ENCODE results near the gene SORBS2.

SORBS2 gene

DNA sequence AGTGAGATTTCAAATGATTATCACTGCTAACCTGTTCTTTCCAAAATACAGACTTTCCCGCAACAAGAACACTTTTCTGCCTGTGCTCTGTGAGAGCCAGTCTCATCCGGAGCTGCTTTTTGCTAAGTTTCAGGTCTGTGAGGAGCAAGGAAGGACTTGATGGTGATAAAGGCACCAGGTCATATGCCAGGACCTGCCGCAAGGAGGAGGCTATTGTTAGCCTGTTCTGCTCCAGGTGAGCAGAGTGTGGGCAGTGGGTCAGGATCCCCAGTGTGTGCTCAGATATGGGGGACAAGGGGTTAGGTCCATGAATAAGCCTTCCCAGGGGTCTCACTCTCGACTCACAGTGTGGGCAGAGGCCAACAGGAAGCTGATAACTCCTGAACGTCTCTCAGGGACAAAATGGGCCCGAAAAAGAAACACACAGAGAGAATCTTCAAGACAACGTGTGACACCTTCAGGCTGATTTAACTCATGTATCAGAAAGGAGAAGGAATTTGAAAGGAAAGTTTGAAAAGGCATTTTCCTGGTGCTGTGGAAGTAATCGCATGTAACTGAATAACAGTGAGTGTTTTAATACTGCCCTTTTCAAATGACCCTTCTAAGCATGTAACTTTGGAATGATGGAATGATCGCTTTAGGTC, 219.0 kb downstream of the SORBS2 start:
- DNase-seq (ENCODE audit: low read depth, low spot score): no peak

DNA sequence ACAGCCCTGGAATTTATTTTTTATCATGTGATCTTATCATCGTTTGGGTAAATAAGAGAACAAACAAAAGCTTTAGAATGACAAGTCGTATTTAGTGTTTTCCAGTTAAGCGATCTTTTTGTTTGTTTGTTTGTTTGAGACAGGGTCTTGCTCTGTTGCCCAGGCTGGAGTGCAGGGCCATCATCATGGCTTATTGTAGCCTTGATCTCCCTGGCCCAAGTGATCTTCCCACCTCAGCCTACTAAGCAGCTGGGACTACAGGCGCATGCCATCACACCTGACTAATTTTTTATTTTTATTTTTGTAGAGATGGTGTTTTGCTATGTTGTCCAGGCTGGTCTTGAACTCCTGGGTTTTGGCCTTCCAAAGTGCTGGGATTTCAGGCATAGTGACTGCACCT, 219.6 kb downstream of the SORBS2 start:
- DNase-seq (ENCODE audit: low read depth, low spot score): no peak

- DNase-seq (ENCODE audit: low read depth, low spot score): no peak
Measured at GRCh38 chr4:185591679-185592141, 220.3 kb downstream of the SORBS2 start.

DNA sequence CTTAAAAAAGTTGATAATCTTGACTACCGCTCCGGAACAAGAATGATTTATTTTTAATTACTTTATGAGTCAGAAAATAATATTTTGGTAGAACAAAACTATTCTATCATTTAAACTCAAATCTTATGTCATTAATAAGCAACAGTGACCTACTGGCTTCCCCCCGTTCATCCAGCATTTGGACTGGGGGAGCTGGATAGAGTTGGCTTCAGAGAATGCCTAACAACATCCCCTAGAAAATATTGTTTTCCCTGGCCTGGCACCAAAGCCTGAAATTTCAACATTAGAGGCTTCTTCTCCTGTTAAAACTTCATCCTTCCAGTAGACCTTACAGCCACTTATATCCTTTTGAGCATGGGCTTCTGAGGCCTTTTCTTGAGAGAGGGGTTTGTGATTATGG, 221.0 kb downstream of the SORBS2 start:
- no peak for DNase-seq (ENCODE audit: low read depth, low spot score)

DNA sequence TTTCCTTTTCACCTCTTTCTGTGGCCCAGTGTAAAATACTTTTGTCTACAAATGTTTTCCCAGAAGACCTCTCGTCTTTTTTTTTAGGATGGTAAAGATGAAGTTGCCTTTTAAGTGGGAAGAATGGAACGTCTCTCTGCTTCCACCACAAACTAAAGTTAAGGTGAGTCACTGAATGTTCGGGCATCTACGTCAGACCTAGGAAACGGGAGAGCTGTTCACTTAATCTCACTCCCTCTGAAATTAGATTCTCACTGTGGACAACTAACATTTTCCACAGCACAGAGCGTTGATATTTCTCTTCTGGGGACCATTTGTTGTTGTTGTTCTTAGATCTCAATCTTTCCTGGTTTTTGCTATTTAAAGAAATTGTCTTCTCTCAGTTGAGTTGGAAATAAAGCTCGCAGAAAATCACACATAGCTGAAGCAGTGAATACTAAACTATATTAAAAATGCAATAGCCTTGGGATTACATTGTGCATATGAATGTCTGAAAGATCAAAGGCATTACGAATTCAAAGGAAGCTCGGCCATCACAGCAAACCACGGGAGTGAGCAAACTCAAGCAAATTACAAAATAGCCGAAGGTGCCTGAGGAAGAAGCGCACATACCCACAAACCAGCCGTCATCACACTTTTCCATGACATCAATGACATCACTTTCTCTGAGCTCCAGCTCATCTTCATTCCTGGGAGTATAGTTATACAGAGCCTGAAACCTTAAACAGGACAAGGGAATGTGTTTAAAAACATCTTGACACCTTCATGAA, 222.7 kb downstream of the SORBS2 start:
- no peak for DNase-seq (ENCODE audit: low read depth, low spot score)

DNA sequence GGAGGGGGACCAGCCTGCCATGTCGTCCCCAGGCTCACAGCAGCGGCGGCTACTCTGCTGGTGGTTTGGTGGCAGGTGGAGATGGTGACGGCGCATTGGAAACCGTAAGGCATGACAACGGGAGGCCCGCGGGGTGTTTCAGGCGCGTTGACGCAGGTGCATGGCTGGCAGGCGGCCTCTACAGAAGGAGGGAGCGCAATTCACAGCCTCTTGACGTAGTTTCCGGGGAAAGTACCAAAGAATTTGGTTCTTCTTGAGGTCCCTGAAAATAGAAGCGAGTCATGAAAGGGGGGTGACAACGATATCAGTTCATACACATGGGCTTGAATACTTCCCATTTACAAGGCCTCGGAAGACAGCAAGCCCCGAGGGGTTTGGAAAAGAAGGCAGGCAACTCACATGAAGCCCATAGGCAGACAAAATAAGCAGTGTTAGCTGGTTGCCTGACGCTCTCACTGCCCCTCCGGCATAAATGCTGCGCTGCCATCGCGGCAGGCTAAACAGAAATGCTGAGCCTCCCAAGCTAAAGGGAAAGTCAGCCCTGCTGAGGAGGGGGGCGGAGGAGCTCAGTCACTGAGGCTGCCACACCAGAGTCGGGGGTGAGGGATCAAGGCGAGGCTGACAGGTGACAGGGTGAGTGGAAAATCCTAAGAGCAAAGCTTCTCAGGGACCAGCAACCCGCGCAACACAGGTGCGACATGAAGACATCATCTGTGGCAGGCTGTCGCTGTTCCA, 224.4 kb downstream of the SORBS2 start:
- no peak for DNase-seq (ENCODE audit: low read depth, low spot score)

DNA sequence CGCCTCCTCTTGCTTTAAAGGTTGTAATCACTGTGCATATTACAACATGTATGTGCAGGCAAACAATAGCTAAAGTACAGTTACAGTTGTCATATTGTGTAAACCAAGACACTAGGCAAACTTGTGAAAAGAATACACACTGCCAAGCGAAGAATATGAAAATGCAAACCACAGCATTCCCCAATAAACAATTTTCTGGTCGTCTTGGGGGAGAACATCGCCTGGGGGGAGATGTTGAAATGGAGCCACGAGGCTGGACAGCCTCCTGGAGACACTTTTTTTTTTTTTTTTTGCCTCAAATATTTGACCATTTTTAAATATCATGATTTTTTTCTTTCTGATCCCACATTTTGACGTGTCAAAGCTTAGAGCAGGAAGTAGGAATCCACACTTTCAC, 225.0 kb downstream of the SORBS2 start:
- DNase-seq (ENCODE audit: low read depth, low spot score): no peak

- no peak for DNase-seq (ENCODE audit: low read depth, low spot score)
Measured at GRCh38 chr4:185585211-185585610, 226.8 kb downstream of the SORBS2 start.

GRCh38 chr4:185583813-185584212, 228.2 kb downstream of the SORBS2 start:
- DNase-seq (ENCODE audit: low read depth, low spot score): no peak

GRCh38 chr4:185582651-185583400, 229.2 kb downstream of the SORBS2 start:
- no peak for DNase-seq (ENCODE audit: low read depth, low spot score)

GRCh38 chr4:185580699-185581098, 231.3 kb downstream of the SORBS2 start:
- no peak for DNase-seq (ENCODE audit: low read depth, low spot score)

- no peak for DNase-seq (ENCODE audit: low read depth, low spot score)
Measured at GRCh38 chr4:185578284-185578683, 233.7 kb downstream of the SORBS2 start.

GRCh38 chr4:185576962-185577950, 234.7 kb downstream of the SORBS2 start:
- DNase-seq (ENCODE audit: low read depth, low spot score): no peak

DNA sequence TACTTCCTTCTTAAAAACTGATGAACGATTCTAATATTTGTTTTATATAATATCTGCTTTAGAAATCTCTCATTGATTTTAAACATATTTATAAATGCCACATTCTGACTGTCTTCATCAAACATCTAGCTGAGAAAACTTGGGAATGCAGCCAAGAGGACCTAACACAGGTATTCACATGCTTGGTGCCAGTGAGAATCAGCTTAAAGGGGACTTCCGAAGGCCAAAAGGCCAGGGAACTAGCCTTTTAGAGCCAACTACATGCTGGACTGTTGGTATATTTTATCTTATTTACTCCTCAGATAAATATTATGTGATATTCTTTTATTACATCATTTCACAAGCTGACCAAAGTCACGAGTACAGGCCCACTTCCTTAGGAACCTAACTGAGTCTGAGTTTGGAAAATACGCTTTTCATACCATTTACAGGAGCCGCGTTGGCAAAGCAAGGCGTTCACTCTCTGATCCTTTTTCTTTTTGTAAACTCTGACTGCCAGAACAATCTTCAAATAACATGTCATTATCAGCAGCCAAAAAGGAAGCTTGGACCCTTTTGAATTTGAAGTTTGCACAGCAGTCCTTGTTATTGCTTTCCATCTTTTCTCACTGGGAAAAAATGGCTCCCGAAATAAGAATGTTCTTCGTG, 235.6 kb downstream of the SORBS2 start:
- no peak for DNase-seq (ENCODE audit: low read depth, low spot score)

DNA sequence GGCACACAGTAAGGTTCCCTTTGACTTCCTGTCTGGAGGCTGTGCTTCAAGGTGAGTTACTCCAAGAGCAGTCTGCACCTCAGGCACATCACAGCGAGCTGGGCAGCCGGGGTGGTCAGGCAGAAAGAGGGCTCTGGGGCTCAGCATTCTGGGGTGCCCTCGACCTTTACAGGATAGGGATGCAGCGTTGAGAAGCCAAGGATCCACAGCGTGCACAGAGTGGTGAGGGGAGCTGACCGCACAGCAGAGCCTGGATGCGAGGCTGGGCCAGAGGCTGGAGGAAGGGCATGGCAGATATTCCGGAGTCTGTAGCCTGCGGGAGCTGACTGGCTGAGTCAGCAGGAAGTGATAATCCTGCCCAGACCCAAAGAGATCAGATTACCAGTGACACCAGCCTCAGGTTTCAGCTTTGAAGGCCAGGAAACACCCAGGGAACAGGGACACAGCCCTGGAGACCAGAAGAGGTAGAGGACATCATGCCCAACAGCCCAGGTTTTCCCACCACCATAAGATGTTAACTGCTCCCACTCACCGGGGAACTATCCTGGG, 238.3 kb downstream of the SORBS2 start:
- DNase-seq (ENCODE audit: low read depth, low spot score): no peak

- DNase-seq (ENCODE audit: low read depth, low spot score): no peak
Measured at GRCh38 chr4:185570727-185571126, 241.3 kb downstream of the SORBS2 start.

GRCh38 chr4:185567381-185568376, 244.3 kb downstream of the SORBS2 start:
- no peak for DNase-seq (ENCODE audit: low read depth, low spot score)

GRCh38 chr4:185566972-185567371, 245.0 kb downstream of the SORBS2 start:
- DNase-seq (ENCODE audit: low read depth, low spot score): no peak

- no peak for DNase-seq (ENCODE audit: low read depth, low spot score)
Measured at GRCh38 chr4:185566425-185566824, 245.6 kb downstream of the SORBS2 start.
